Fibroblast of lung (primary cell): ENCODE measurements around the gene FARP1.

Experiments
- CTCF ChIP-seq, 2 donors: IDR thresholded peaks in 1 of 2; conservative IDR thresholded peaks in 1 of 2; 1 replicate in 1 of 2; 2 replicates in 1 of 2; pipeline ENCODE4 v1.5.1; 2011 to 2012; ENCODE audit warnings: low read length in 2 of 2, control low read depth in 1 of 2, inconsistent platforms in 1 of 2, low read depth in 1 of 2, mild to moderate bottlenecking in 1 of 2
- EZH2 ChIP-seq: IDR thresholded peaks from 2 replicates; pipeline ENCODE4 v1.5.1; 2012; ENCODE audit warnings: low read length, control low read depth, mild to moderate bottlenecking; ENCODE audit errors: missing control alignments

DNA sequence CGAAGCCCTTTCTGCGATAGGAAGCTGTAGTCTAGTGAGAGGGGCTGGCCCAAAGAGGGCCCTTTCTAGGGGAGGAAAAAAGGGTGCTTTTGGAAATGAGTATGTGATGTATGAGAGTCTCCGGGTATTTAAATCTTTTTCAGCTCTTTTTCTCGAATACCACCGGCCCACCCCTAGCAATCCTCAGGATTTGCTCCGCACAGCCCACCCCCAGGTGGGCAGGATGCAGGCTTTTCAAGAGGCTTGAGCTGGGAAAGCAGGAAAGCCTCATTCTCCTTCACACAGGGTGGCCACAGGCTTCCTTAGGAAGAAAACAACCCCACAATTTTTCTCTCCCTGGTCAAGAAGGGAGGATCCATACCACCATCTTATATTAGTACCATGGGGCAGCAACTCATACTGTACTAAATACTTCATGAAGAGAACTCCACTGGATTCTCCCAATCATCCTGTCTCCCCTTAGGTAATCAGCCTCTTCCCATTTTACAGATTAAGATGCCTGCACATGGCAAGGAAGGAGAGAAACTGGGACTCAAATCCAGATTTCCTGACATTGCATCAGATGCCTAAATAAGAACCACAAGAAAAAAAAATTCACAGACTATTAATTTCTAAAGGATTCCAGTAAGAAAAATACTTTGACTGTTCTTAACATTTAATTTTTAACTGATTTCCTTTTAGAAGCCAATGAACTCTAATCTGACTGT, 349.6 kb downstream of the FARP1 start:
- TF ChIP-seq CTCF (conservative IDR thresholded peaks at IDR 0.05 in 1 of 2, IDR thresholded peaks at IDR 0.05 in 1 of 2; ENCODE audit: low read depth in 1 of 2, low read length in 2 of 2), result no peak
- TF ChIP-seq EZH2, result no peak
